PFSK-1 (cell line): ENCODE results near the gene COL25A1.

ENCODE experiments used
- FOXP2 ChIP-seq: optimal IDR thresholded peaks from 2 replicates; pipeline ENCODE3; 2011; ENCODE audit warnings: borderline replicate concordance, control low read depth, inconsistent platforms; ENCODE audit not compliant: insufficient read depth; ENCODE audit errors: extremely low read length, extremely low read depth
- POLR2AphosphoS5 ChIP-seq: IDR thresholded peaks from 2 replicates; pipeline ENCODE4 v1.6.1; 2012; ENCODE audit warnings: low read depth, mild to moderate bottlenecking, control low read depth, low read length, moderate library complexity
- REST ChIP-seq, 2 experiments: IDR thresholded peaks; 2 replicates each; pipeline versions ENCODE4 v1.6.1 to v1.8.0; 2011 to 2012; ENCODE audit warnings: low read depth in 2 of 2, low read length in 2 of 2, control low read depth in 1 of 2, inconsistent platforms in 1 of 2, mild to moderate bottlenecking in 1 of 2, moderate library complexity in 1 of 2; ENCODE audit not compliant: insufficient read depth in 1 of 2
- SIN3A ChIP-seq: IDR thresholded peaks from 2 replicates; pipeline ENCODE4 v1.6.1; 2012; ENCODE audit warnings: mild to moderate bottlenecking, low read length, moderate library complexity, borderline replicate concordance; ENCODE audit not compliant: insufficient read depth
- TAF1 ChIP-seq: IDR thresholded peaks from 2 replicates; pipeline ENCODE4 v1.6.1; 2012; ENCODE audit warnings: low read length, control low read depth, borderline replicate concordance; ENCODE audit not compliant: insufficient read depth

The COL25A1 gene

GRCh38 chr4:108902769-108903168, 399.7 kb downstream of the COL25A1 start:
- TF ChIP-seq TAF1 (no peak), FOXP2 (no peak), REST (IDR thresholded peaks at IDR 0.05; ENCODE audit: insufficient read depth in 1 of 2, low read depth in 2 of 2, low read length in 2 of 2) (no peak), POLR2AphosphoS5 (no peak), SIN3A (no peak)

DNA sequence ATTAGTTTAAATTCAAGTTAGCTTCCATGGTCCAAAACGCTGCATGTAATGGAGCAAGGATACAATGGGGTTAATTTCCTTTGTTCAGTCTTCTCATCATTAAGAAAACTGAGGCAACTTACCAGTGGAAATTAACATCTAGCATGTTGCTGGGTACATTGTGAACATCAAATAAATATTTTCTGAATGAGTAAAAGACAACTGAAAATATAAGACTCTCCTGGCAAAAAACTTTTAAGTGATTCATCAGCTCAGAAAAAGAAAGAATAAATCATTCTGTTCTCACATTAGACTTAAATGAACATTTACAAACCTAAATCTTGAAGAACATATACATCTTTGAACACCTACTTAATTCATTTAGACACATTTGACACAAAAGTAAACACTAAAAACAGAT, 401.2 kb downstream of the COL25A1 start:
- TF ChIP-seq REST (IDR thresholded peaks at IDR 0.05; ENCODE audit: insufficient read depth in 1 of 2, low read depth in 2 of 2, low read length in 2 of 2) (no peak), TAF1 (no peak), POLR2AphosphoS5 (no peak), FOXP2 (no peak), SIN3A (no peak)

- no peak for TF ChIP-seq SIN3A
- TF ChIP-seq POLR2AphosphoS5: no peak
These were observed 402.4 kb downstream of the COL25A1 start for GRCh38 chr4:108900018-108900580.

DNA sequence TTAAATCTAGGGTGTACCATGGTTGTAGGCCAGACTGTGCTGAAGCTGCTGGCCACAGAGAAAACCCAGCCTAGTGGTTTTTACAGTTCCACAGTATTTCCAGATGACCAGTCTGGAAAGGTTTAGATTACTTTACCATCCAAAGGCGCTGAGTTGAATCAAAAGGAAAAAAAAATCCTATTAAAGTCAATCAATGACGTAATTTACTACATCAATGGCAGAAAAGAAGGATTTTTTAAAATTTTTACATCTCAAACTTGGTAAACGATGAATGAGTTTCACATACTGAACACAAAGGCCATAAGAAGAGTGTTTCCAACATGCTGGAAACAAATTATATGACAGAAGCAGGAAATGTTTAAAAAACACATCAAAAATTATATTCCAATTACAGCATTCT, 409.0 kb downstream of the COL25A1 start:
- TF ChIP-seq POLR2AphosphoS5: no peak
- TF ChIP-seq FOXP2: no peak
- TF ChIP-seq SIN3A: no peak
- TF ChIP-seq REST (IDR thresholded peaks at IDR 0.05; ENCODE audit: insufficient read depth in 1 of 2, low read depth in 2 of 2, low read length in 2 of 2): no peak
- TF ChIP-seq TAF1: no peak

DNA sequence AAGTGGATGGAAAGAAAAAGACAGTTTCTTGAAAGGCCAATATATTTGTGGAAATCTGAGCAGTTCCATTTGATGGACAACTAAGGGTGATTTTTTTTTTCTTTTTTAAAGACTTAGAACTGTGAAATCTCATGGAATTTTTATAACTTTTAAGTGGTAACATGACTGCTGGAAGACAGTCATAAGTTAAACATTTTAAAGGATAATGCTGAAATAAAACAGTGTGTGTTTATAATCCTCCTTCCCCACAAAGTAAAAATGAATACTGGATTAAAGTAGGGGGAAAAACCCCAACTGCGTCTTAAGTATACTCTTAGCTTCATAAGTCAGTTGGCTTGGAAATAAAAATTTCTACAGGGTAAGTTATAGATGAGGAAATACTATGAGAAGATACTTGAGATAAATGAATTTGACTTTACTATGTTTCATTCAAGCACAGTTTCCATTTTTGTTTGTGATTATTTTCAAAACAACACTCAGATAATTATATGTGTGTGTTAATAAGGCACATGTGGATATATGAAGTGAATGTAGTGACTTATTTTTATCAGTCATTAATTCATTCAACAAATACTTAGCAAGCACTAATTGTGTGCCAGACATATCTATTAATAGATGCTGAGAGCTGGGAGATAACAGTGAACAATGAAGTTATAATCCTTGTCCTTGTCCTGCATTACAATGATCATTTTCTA, 410.4 kb downstream of the COL25A1 start:
- TF ChIP-seq SIN3A (no peak), POLR2AphosphoS5 (no peak), TAF1 (no peak), FOXP2 (no peak), REST (IDR thresholded peaks at IDR 0.05; ENCODE audit: insufficient read depth in 1 of 2, low read depth in 2 of 2, low read length in 2 of 2) (no peak)
